ENCODE data around the gene MCF2L.

The MCF2L gene

DNA sequence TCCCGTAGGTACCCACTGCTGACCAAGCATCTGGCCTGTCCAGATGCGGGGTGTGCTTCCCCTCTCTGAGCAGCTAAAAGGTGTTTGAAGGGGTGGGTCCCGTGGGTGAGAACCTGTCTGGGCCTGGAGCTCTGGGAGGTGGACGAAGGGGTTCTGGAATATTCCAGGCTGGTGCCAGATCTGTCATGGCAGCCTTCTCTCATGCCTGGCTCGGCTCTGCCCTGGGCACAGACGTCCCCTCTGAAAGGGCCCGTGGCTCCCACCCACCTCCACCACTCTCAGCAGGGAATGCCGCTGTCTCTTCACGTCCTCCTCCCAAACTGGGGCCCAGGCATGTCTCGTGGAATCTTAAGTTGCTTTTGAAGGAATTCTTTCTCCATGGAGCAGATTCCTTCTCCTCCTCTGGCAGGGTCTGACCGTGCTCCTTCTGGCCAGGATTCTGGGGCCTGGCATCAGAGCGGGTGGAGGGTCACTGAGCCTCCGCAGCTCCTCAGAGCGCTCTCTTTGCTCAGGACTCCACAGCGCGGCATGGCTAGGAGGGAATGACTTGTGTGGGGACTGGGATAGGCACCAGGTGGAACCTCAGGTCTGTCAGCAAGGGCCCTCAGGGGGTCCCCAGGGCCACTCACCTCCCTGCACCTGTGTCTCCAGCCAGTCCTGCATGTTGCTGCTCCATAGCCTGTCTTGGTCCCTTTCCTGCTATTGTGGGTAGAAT lies 5.9 kb upstream of the MCF2L start:
- DNase-seq (ENCODE audit: low read depth), result no peak

DNA sequence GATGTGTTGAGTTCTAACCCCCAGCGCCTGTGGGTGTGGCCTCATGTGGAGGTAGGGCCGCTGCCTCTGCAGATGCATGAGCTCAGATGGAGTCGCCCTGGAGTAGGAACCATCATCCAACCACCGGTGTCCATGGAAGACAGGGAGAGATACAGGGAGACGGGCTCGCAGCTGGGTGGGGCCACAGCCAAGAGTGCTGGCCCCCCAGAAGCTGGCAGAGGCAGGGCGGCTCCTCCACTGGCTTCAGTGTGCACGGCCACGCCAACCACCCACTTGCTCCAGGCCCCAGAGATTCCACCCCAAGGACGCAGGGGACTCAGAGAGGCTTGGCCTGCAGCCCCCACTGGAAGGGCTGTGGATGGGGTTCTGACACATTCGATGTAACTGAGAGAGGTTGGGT lies 5.4 kb upstream of the MCF2L start:
- DNase-seq (ENCODE audit: low read depth), result no peak

DNA sequence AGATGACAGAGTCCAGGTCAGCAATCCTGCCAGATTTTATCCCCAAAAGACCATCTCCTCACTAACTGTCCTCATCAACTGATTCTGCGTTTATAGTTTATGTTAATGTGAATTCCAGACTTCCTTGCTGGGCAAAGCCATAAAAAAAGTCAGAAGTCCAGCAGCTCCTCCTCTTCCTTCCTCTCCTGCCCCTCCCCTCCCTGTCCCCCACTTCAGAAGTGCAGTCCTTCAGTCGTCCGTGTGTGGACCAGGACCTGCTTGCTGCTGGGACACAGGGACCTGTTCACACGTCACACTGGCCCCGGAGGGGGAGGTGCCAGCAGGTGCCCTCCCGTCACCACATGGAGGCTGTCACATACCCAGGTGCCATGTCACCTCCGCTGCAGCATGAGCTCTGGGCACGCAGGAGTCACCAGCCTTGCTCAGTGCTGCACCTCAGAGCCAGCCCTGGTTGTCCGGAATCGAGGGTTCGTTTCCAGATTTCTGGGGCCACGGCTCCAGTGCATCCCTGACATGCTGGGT lies 4.0 kb upstream of the MCF2L start:
- no peak for DNase-seq (ENCODE audit: low read depth)

DNA sequence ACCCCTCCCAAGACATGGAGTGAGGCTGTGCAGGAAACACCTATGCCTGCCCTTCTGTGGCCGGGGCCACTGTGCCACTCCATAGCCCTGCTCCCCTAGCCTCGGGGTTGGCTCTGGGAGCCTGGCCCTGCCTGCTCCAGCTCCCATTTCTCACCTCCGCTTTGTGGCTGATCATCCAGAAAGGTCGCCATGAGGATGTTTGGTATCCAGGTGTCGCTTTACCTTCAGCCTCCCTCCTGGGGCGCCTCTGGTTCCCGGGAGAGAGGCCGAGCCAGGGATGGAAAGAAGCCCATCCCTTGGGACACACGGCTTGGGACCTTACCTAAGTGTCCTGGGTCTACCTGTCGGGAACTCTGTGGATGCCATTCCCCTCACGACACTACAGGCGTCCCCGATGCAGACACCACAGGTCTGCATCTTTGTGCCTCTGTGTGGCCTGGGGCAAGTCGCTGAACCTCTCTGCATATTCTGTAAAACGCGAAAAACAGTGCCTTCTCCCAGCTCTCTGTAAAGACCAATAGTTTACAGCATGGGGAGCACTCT lies 3.4 kb upstream of the MCF2L start:
- DNase-seq (ENCODE audit: low read depth), result no peak

DNA sequence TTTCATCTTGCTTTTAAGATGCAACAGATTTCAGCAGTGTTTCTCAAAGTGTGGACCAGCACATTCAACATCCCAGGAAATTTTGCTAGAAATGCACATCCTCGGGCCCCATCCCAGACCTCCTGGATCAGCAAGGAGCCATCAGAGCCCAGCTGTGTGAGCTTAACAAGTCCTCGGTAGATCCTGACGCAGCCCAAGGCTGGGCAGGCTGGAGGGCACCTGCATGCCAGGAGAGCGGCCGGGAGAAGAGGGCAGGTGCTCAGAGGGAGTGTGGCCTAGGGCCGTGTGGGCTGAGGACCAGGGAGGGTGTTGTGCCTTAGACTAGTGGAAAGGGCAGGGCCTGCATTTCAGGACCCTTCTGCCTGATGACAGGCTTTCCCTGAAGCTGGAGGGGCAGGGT lies 2.2 kb upstream of the MCF2L start:
- DNase-seq (ENCODE audit: low read depth), result no peak

DNA sequence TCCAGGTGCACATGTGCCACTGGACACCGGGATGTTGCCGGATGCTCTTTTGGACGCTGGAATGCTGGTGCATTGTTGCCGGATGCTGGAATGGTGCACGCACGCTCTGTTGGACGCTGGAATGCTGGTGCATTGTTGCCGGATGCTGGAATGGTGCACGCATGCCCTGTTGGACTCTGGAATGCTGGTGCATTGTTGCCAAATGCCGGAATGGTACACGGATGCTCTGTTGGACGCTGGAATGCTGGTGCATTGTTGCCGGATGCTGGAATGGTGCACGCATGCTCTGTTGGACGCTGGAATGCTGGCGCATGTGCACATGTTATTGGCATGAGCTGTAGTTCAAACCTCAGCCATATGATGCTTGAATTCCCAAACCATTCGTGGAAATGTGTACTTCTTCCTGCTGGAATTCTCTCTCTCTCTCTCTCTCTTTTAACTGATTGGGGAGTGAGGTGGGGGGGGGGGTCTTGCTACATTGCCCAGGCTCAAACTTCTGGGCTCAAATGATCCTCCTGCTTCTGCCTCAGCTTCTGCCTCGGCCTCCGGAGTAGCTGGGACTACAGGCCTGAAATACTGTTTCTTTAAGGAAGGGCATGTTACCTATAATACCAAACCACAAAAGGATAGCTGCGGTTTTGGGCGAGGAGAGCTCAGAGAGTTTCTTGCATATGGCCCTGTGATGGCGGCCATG lies 1.2 kb upstream of the MCF2L start:
- no peak for DNase-seq (ENCODE audit: low read depth)

DNA sequence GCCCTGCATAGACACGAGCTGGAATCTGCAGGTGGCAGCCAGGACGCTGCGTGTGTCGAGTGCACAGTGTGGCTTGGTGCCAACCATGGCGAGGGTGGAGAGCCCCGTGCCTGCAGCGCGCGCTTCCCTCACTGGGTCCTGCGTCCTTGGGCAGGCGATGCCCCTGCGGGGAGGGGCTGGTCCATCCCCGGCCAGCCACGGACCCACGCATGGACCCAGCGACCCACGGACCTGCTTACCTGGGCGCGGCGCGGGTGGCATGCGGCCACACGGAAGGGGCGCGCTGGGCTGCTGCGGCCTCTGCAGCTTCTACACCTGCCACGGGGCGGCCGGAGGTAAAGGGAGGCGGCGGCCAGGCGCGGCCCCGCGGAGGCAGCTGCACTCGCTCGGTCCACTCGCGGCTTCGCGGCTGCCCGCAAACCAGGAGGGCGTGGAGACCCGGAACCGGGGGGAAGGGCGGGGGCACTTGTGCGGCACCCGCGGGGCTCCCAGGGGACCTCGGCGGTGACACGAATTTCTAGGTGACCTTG lies 569 bp upstream of the MCF2L start:
- peak; percentile 6 for DNase-seq (ENCODE audit: low read depth)

DNA sequence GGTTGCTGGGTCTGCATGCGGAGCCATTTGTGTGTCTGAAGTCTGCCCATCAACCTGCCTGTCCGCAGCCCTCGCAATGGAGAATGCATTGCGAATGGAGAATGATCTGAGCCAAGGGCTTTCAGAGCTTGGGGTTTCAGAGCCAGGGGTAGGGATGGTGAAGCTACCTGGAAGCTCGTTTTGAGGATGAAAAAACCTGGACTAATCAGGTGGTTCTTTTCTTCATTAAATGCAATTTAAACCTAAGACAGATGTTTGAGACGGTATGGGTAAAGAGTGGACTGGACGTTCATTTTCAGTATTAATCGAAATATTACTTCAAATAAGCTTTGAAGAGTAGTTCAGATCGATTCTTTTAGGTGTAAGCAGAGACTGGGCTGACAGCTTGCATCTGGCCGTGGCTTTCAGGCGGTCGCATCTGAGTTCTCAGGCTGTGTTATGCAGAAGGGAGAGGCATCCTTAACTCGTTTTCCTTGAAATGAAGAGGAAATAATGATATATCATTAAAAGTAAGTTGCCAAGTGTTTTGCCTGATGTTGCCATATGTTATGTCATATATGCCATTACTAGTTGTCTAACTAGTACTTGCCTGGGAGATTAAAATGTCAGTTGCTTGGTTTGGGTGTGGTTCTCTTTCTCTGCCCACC lies 801 bp downstream of the MCF2L start:
- DNase-seq (ENCODE audit: low read depth), result no peak

DNA sequence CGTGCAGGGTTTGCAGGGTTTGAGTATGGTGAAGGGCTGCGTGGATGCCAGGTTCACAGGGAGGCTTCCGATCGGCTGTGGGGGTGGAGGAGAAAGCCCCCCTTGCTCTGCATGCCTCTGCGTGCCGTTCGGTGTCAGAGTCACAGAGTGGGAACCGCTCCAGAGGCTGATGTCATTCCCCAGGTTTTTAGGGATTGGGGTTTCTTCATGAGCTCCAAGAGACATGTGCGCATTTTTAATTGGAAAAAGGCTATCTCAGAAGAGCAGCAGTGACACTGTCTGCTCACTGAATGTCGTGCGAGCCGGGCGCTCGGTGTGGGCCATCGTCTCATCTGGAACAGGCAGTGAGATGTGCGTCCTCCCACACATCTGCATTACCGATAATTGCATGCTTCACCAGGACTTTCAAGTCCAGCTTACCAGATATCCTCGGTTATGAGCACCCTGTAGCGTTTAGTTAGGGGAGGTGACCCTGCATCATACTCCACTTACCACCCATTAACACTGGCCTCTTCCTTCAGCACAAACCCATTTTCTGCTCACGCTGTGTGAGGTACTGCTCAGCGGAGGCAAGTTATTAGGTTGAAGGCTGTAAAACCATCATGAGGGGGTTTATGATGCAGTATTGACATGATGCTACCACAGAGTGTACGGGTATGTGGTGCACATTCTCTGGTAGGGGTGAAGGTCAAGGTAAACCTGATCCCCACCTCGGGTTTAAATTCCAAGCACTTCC lies 1.7 kb downstream of the MCF2L start:
- no peak for DNase-seq (ENCODE audit: low read depth)

DNA sequence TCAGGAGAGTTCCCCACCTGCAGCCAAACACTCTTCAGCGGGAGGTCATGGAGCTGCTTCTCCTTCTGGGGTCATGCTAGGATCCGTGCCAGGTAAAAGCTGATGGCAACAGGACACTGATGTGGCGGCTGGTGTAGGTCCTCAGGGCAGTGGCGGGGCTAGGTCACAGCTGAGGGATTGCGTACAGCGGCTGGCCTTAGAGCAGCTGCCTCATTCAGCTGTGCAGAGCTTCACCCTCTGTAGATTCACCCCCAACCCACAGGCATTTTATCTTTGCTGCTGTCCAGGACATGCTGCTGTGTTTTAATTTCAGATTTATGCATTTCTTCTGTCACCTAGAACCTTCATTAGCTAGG lies 2.3 kb downstream of the MCF2L start:
- DNase-seq (ENCODE audit: low read depth), result no peak

DNA sequence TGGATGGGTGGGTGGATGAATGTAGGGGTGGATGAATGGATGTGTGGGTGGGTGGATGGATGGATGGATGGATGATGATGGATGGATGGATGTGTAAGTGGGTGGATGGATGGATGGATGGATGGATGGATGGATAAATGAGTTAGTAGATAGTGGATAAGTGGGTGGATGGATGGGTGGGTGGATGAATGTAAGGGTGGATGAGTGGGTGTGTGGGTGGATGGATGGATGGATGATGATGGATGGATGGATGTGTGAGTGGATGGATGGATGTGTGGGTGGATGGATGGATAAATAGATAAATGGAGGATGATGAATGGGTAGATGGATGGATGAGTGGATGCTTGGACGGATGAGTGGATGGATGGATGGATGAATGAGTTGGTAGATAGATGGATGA lies 3.2 kb downstream of the MCF2L start:
- no peak for DNase-seq (ENCODE audit: low read depth)

DNA sequence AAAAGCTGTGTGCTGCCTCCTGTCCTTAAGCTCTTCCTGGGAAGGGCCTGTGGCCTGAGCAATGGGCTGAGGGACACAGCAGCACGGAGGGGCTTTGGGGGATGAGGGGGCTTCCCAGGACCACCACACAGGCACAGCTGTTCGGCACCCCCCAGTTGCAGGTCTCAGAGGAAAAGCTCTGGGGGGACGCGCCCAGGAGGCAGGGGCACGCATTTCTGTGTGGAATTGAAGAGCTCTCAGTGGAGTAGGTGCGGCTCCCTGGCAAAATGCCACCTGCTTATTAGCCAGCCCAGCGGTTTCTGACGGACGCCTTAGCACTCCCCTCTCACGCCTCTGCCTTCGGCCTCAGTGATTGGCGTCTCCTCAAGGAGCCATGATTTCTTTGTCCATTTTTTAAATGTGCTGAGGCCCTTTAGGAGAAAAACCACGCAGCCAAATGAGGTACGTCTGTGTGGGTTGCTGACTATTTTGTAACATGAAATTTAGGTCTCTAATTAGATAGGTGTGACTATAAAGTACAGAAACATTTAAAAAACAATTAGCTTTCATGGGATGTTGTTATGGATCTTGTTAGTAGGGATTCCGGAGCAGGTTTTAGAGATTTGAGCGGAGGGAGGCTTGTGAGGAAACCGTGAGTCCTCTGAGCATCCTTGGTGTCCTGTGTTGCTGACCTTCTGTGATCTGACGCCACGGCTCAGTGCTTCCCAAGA lies 4.0 kb downstream of the MCF2L start:
- no peak for DNase-seq (ENCODE audit: low read depth)

DNA sequence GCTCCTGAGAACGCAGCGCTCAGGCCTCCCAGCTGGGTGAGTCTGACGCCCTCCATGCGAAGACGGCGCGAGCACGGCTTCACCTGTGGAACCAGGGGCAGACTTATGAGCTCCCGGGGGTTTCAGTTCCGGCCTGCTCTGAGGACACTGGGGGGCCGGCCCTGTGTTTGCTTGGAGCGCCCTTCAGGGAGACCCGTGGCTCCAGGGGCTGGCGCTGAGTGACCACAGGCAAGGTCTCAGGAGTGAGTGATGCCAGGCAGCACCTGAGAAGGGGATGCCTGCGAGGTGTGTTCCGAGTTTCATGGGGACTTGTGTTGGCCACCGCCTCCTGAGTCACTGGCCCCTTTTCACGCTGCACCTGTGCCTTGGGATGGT lies 4.5 kb downstream of the MCF2L start:
- DNase-seq (ENCODE audit: low read depth), result no peak

DNA sequence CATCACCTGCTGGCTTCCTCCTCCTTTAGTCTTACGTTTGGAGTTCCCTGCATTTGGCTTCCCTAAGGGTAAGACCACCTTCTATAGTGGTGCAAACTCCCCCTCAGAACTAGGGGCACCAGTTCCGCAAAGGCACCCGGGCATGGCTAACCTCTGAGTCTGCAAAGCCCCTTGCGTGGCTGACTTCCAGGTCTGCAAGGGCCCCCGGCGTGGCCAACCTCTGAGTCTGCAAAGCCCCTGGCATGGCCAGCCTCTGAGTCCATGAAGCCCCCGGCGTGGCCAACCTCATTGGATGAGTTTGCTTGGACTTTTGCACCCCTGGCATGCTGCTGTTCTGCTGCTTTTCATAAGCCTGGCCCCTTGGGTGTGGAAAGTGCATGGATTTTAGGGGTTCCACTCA lies 5.1 kb downstream of the MCF2L start:
- no peak for DNase-seq (ENCODE audit: low read depth)

DNA sequence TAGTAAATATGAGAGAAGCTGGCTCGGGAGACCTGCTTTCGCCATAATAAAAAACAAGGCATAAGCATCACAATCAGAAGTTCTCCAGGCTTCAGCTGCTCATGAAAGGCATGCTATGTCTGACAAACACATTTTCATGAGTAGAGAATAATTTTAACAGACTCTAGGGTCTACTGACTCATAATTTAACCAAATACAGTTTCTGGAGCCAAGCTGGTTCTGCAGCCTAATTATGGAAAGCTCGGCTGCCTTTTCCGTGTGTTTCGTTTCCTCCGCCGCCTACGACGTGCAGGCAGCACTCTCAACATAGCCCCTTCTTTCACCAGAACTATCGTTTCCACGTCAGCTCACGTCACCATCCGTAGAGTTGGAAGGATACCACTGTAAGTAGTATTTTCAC lies 5.7 kb downstream of the MCF2L start:
- no peak for DNase-seq (ENCODE audit: low read depth)

DNA sequence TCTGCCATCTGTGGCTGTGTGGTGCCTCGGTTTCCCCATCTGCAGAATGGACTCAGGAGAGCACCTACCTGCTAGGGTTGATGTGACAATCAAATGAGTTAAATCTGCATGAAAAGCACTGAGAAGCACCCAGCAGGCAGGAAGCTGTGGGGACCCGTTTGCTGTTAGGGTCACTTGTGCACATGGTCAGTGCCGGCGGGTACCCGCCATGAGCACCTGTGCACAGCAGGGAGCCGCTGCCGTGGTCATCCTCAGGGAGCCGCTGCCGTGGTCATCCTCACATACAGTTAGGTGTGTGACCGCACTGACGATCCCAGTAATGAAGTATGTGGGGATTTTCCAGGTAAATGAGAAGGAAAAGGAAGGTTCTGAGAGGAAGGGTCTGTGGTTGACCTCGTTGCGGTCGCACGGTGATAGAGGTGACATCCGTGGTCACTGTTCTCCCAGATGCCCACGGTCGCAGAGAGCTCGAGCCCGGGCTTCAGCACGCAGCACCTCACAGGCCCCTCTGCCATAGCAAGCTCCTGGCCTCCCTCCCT lies 6.5 kb downstream of the MCF2L start:
- DNase-seq (ENCODE audit: low read depth), result no peak

DNA sequence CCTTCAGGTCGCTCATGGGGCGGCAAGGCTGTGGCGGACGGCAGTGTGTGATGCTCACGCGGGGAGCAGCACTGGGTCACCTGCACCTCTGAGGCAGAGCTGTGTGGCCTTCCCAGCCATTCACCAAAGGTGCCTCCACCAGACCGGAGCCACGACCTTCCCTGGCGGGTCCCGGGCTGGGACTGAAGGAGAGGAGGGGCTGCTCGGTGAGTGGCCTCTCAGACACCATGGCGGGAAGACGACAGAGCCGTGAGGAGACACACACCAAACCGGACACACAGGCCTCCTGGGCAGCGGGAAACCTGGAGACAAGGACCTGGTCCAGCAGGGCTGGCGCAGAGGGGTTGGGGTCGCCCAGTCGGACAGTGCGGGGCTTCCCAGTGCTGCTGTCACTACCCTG lies 7.5 kb downstream of the MCF2L start:
- DNase-seq (ENCODE audit: low read depth), result no peak

DNA sequence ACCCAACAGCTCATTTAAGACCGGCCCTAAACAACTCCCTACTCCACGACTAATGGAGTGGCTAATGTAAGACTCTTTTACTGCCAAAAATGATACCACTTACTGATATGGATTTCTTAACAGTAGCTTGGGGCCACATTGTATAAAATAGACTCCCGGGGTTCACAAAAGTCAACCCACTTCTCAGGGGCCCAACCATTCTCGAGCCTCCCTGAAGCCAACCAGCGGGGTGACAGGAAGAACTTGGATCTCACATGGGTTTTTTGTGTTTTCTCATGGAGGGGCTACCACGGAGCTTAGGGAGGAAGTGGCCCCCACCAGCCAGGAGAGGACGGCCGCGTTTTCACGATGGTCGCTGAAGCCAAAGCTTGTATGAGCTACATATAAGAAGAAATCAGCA lies 8.1 kb downstream of the MCF2L start:
- DNase-seq (ENCODE audit: low read depth), result no peak

DNA sequence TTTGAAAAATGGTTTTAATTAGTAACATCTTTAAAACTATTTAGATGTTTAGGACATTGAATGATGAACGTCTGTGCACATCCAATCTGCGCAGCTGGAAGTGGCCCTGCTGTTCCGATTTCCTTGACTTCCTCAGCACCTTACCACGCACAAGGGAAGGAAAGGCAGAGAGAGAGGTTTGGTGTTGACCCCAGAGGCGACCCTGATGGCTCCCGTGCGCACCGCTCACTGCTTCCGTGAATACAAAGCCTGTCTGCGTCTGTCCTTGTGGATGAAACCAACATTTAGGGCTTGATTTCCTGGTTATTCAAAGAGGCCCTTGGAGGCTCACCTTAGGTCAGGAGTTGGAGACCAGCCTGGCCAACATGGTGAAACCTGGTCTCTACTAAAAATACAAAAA lies 8.5 kb downstream of the MCF2L start:
- DNase-seq (ENCODE audit: low read depth), result no peak

DNA sequence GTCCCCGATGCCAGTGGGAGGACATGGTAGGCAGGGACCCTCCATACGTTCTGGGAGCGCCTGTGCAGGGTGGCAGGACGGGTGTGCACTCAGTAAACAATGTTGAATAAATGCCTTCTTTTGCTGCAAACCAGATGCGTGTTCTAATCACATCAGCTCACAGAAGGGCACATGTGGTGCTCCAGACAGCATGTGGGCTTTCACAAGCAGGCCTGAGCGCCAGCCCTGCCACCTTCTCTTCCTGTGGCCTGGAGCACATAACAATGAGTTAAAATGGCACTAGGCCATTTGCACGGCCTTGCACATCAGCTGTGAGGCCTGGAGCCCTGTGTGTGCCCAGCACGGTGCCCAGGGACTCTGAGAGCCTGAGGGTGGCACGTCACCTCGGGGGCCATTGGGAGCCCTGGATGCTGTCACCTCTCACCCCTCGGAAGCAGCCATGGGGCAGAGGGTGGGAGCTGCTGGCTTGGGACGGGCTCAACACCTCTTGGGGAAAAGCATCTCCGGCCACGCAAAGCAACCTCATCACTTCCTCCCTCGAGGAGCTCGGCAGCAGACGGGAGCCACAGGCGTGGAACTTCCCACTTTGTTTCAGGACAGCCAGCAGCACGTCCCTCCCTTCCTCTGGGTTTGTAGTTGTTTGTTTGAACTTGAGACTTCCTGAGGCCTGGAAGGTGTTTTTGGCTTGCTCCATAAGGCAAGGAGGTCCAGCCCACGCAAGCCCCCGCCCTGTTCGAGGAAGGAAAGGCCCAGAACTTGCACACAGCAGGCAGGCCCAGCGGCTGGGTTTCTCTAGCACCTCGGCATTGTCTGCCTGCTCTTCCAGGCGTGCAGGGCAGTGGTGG lies 9.8 kb downstream of the MCF2L start:
- DNase-seq (ENCODE audit: low read depth), result no peak
